Measurements from ENCODE around the gene PLEKHG3. TPM values are rescaled to one million over a fixed set of nuclear protein-coding genes. Genes with fewer than 3 reads are reported as not detected.
A peak's percentile ranks its signal among the peaks of the same experiment; 100 is the strongest.

The PLEKHG3 gene
- total and polyA plus RNA-seq, 3 donors from 2014 or later: 20.1 to 21.6 (median 20.6) TPM

DNA sequence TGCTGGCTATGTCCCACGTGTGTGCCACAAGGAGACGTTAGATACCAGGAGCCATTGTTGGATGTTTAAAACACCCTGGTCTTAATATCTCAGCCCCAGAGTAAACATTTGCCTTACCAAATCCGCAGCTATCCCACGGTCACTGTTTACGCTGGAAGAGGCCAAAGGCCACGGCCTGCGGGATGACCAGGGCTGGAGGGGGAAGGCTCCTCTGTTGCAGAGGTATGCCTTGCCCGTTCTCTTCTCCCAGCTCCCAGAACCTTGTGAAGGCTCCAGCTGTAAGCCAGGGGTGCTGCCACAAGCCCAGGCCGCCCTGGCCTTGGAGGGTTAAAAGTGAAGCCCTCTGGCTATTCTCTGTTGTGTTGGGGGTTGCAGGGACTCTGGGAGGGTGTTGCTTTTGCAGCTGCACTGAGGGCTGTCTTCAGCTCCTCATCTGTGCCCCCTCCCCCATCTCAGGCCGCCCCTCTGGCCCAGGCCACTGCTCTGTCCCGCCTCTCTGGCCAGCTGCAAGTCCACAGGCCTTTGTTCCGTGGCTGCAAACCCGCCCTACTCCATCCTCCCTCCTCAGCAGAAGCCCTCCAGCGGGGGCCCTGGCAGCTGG, 2.5 kb downstream of the PLEKHG3 start:
- H3K4me1 ChIP-seq: peaks cover 35% of the 10 kb centered on the region
- intact Hi-C loops (cut with DNase I; ENCODE audit: low total_unique reads): no loop called here
- TF ChIP-seq POLR2A (IDR thresholded peaks at IDR 0.05): no peak
- TF ChIP-seq, protein P1, sequence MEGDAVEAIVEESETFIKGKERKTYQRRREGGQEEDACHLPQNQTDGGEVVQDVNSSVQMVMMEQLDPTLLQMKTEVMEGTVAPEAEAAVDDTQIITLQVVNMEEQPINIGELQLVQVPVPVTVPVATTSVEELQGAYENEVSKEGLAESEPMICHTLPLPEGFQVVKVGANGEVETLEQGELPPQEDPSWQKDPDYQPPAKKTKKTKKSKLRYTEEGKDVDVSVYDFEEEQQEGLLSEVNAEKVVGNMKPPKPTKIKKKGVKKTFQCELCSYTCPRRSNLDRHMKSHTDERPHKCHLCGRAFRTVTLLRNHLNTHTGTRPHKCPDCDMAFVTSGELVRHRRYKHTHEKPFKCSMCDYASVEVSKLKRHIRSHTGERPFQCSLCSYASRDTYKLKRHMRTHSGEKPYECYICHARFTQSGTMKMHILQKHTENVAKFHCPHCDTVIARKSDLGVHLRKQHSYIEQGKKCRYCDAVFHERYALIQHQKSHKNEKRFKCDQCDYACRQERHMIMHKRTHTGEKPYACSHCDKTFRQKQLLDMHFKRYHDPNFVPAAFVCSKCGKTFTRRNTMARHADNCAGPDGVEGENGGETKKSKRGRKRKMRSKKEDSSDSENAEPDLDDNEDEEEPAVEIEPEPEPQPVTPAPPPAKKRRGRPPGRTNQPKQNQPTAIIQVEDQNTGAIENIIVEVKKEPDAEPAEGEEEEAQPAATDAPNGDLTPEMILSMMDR (IDR thresholded peaks at IDR 0.05): no peak
- no peak overlapping the region for H3K4me3 ChIP-seq
- peak; percentile 46 for DNase-seq
- no peaks in the 10 kb centered on the region for H3K36me3 ChIP-seq (ENCODE audit: low read depth, missing control alignments)
- H3K9me3 ChIP-seq: no peaks in the 10 kb centered on the region
- H3K27ac ChIP-seq: peak overlapping the region; percentile 78 to 85
- 43 to 62% methylated on average over 13 to 14 of the region's 14 CpGs for WGBS, 2 donors
- H3K27me3 ChIP-seq: no peaks in the 10 kb centered on the region

GRCh38 chr14:64707661-64708060, 3.4 kb downstream of the PLEKHG3 start:
- H3K9me3 ChIP-seq: no peaks in the 10 kb centered on the region
- H3K4me1 ChIP-seq: peaks cover 35% of the 10 kb centered on the region
- intact Hi-C loops (cut with DNase I; ENCODE audit: low total_unique reads): no loop called here
- no peaks in the 10 kb centered on the region for H3K27me3 ChIP-seq
- no peak overlapping the region for H3K4me3 ChIP-seq
- whole genome bisulfite sequencing, 2 donors: 81 to 82% methylated on average over 7 of the region's 7 CpGs
- no peaks in the 10 kb centered on the region for H3K36me3 ChIP-seq (ENCODE audit: low read depth, missing control alignments)
- no peak for DNase-seq
- H3K27ac ChIP-seq: peak overlapping the region; percentile 42 to 85
- TF ChIP-seq, protein P1 (IDR thresholded peaks at IDR 0.05): no peak
- TF ChIP-seq POLR2A (IDR thresholded peaks at IDR 0.05): no peak

- intact Hi-C loops (cut with DNase I; ENCODE audit: low total_unique reads): no loop called here
- H3K27ac ChIP-seq: peak overlapping the region; percentile 1 to 42
- H3K4me1 ChIP-seq: peaks cover 35% of the 10 kb centered on the region
- TF ChIP-seq, protein P1 (IDR thresholded peaks at IDR 0.05): no peak
- TF ChIP-seq POLR2A (IDR thresholded peaks at IDR 0.05): no peak
- WGBS, 2 donors: 53 to 62% methylated on average over 18 of the region's 18 CpGs
- H3K27me3 ChIP-seq: no peaks in the 10 kb centered on the region
- DNase-seq: no peak
- H3K36me3 ChIP-seq (ENCODE audit: low read depth, missing control alignments): no peaks in the 10 kb centered on the region
- H3K9me3 ChIP-seq: no peaks in the 10 kb centered on the region
- H3K4me3 ChIP-seq: no peak overlapping the region
Measured at GRCh38 chr14:64708148-64709004, 4.2 kb downstream of the PLEKHG3 start.

DNA sequence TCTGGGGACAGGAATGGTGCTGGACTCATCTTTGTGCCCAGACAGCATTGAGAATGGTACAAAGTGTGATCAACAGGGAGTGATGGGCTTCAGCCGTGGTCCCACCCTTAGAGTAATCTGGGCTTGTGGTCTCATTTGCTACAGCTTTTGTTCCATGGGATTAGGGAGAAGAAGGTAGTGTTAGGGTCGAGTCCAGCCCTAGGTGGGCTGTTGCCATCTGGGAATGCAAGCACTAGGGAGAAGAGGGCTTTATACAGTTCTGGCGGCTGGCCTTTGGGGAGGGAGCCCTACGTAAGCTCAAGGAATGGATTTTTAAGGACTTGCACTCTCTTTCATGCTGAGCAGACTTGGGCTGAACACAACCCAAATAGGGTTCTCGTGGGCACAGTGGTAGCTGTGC, 4.9 kb downstream of the PLEKHG3 start:
- Histone ChIP-seq H3K27me3 (no peaks in the 10 kb centered on the region), H3K36me3 (ENCODE audit: low read depth, missing control alignments) (no peaks in the 10 kb centered on the region), H3K9me3 (no peaks in the 10 kb centered on the region), H3K4me3 (no peak overlapping the region), H3K4me1 (peaks cover 35% of the 10 kb centered on the region), H3K27ac (peak overlapping the region in 1 of 2 donors; percentile 1)
- DNase-seq: no peak
- 57 to 74% methylated on average over 3 to 5 of the region's 5 CpGs for WGBS, 2 donors
- intact Hi-C loops (cut with DNase I; ENCODE audit: low total_unique reads): no loop called here
- no peak for TF ChIP-seq POLR2A (IDR thresholded peaks at IDR 0.05)
- TF ChIP-seq, protein P1 (IDR thresholded peaks at IDR 0.05): no peak
